Measurements from ENCODE around the gene ARHGDIA.

DNA sequence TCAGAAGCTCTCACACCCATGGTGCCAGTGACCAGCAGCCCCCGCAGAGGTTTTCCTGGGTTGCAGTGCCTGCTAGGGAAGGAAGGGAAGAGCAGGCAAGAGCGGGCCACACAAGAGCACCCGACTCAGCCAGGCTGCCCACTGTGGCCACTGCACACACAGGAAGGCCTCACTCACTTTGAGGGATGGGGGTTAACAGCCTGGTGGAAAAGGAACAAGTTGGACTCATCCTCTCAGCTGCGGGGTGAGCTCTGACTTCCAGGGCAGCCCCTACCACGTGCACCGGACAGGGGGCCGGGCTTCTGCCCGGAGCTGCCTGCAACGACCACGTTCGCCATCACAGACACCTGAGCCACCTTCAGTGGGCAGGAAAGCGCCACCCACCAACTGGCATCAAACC is 18.9 kb downstream of the ARHGDIA start:
- no peak for TF ChIP-seq EZH2phosphoT487 (IDR thresholded peaks at IDR 0.05; ENCODE audit: borderline replicate concordance, low read length)
- TF ChIP-seq, protein P1, sequence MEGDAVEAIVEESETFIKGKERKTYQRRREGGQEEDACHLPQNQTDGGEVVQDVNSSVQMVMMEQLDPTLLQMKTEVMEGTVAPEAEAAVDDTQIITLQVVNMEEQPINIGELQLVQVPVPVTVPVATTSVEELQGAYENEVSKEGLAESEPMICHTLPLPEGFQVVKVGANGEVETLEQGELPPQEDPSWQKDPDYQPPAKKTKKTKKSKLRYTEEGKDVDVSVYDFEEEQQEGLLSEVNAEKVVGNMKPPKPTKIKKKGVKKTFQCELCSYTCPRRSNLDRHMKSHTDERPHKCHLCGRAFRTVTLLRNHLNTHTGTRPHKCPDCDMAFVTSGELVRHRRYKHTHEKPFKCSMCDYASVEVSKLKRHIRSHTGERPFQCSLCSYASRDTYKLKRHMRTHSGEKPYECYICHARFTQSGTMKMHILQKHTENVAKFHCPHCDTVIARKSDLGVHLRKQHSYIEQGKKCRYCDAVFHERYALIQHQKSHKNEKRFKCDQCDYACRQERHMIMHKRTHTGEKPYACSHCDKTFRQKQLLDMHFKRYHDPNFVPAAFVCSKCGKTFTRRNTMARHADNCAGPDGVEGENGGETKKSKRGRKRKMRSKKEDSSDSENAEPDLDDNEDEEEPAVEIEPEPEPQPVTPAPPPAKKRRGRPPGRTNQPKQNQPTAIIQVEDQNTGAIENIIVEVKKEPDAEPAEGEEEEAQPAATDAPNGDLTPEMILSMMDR (conservative IDR thresholded peaks at IDR 0.05; ENCODE audit: low read depth, low read length): no peak
- TF ChIP-seq EZH2 (IDR thresholded peaks at IDR 0.05; ENCODE audit: low read length, unreplicated experiment): no peak

Measured in PC-3 (cell line).